Neural cell (in vitro differentiated cells): ENCODE results near the gene SNX30. TPM values are rescaled to one million over a fixed set of nuclear protein-coding genes. Genes with fewer than 3 reads are reported as not detected.

Experiments
- H2AFZ ChIP-seq: fragments of 200-600, 300-800 bp; sonication (generic), shearing (Covaris generic); 2 replicates; pipeline ENCODE4 v1.6.0; 2014; ENCODE audit warnings: low read depth, mild to moderate bottlenecking, antibody characterized with exemption, low read length, moderate library complexity
- H3F3A ChIP-seq: fragments of 200-600 bp; shearing (Covaris generic); 2 replicates; pipeline ENCODE4 v1.6.1; 2016; ENCODE audit warnings: mild to moderate bottlenecking, moderate library complexity, mixed read lengths, antibody characterized with exemption, low read length; ENCODE audit not compliant: insufficient read depth, poor library complexity, severe bottlenecking
- H3K27ac ChIP-seq: fragments of 200-600, 300-800 bp; sonication (generic), shearing (Covaris generic); 2 replicates; pipeline ENCODE4 v1.5.1; 2014; ENCODE audit warnings: mild to moderate bottlenecking, low read length, moderate library complexity
- H3K27me3 ChIP-seq: fragments of 300-800, 200-600 bp; sonication (generic), shearing (Covaris generic); 2 replicates; pipeline ENCODE4 v1.6.0; 2014; ENCODE audit warnings: mild to moderate bottlenecking, low read depth, low read length, moderate library complexity; ENCODE audit not compliant: insufficient read depth
- H3K36me3 ChIP-seq: fragments of 300-800, 200-600 bp; sonication (generic), shearing (Covaris generic); 2 replicates; pipeline ENCODE4 v1.5.1; 2014; ENCODE audit warnings: mild to moderate bottlenecking, antibody characterized with exemption, low read length, moderate library complexity; ENCODE audit not compliant: insufficient read depth
- H3K4me2 ChIP-seq: fragments of 300-800, 200-600 bp; sonication (generic), shearing (Covaris generic); 2 replicates; pipeline ENCODE4 v1.6.0; 2014; ENCODE audit warnings: mild to moderate bottlenecking, low read length
- H3K4me3 ChIP-seq: fragments of 300-800, 200-600 bp; sonication (generic), shearing (Covaris generic); 2 replicates; pipeline ENCODE4 v1.5.1; 2014; ENCODE audit warnings: mild to moderate bottlenecking, low read length, moderate library complexity
- H3K79me2 ChIP-seq: fragments of 200-600 bp; shearing (Covaris generic); replicated peaks from 2 replicates; pipeline ENCODE4 v1.6.0; 2014; ENCODE audit warnings: mild to moderate bottlenecking, low read length, moderate library complexity; ENCODE audit not compliant: insufficient read depth
- H3K9ac ChIP-seq: fragments of 300-800, 200-600 bp; sonication (generic), shearing (Covaris generic); 2 replicates; pipeline ENCODE4 v1.6.1; 2016; ENCODE audit warnings: mild to moderate bottlenecking, low read length, mixed read lengths
- H3K9me2 ChIP-seq: fragments of 200-600 bp; shearing (Covaris generic); 2 replicates; pipeline ENCODE4 v1.6.1; 2016; ENCODE audit warnings: mild to moderate bottlenecking, low read length, mixed read lengths; ENCODE audit not compliant: insufficient read depth
- H3K9me3 ChIP-seq: fragments of 200-600, 300-800 bp; sonication (generic), shearing (Covaris generic); 2 replicates; pipeline ENCODE4 v1.6.1; 2016; ENCODE audit warnings: mild to moderate bottlenecking, mixed run types, low read length, moderate library complexity, mixed read lengths
- H4K20me1 ChIP-seq: fragments of 200-600 bp; shearing (Covaris generic); 2 replicates; pipeline ENCODE4 v1.6.1; 2016; ENCODE audit warnings: mild to moderate bottlenecking, mixed run types; ENCODE audit not compliant: insufficient read depth
- EP300 ChIP-seq: fragments of 450-650 bp; conservative IDR thresholded peaks from 2 replicates; pipeline ENCODE4 v1.6.1; 2014; ENCODE audit warnings: antibody characterized with exemption, mild to moderate bottlenecking, moderate library complexity; ENCODE audit not compliant: poor library complexity, severe bottlenecking
- EZH2 ChIP-seq: fragments of 200-600, 300-800 bp; shearing (Covaris generic), sonication (generic); IDR thresholded peaks from 2 replicates; pipeline ENCODE4 v1.6.1; 2014; ENCODE audit warnings: antibody characterized with exemption, low read length, borderline replicate concordance, mild to moderate bottlenecking; ENCODE audit not compliant: insufficient read depth, poor library complexity, severe bottlenecking
- MXI1 ChIP-seq: fragments of 450-650 bp; conservative IDR thresholded peaks from 2 replicates; pipeline ENCODE4 v1.6.1; 2014; ENCODE audit warnings: antibody characterized with exemption, mild to moderate bottlenecking; ENCODE audit not compliant: poor library complexity, severe bottlenecking
- POLR2AphosphoS5 ChIP-seq: IDR thresholded peaks from 2 replicates; pipeline ENCODE4 v1.6.1; 2012
- RAD21 ChIP-seq: fragments of 450-650 bp; conservative IDR thresholded peaks from 2 replicates; pipeline ENCODE4 v1.6.1; 2014; ENCODE audit warnings: antibody characterized with exemption, mild to moderate bottlenecking, moderate library complexity
- SMC3 ChIP-seq: fragments of 450-650 bp; conservative IDR thresholded peaks from 2 replicates; pipeline ENCODE4 v1.6.1; 2014; ENCODE audit warnings: antibody characterized with exemption, mild to moderate bottlenecking, moderate library complexity; ENCODE audit not compliant: poor library complexity
- TAF1 ChIP-seq: IDR thresholded peaks from 2 replicates; pipeline ENCODE4 v1.6.1; 2012; ENCODE audit warnings: low read depth
- polyA plus RNA-seq: library from polyadenylated mRNA; depleted of rRNA; stranded (reverse); fragments of >200 nt; gene quantifications from 2 replicates; pipeline ENCODE4 v1.2.3, GENCODE V29; 2014
- TF ChIP-seq, protein P1 (sequence below): fragments of 450-650 bp; IDR thresholded peaks from 2 replicates; pipeline ENCODE4 v1.5.1; 2014; ENCODE audit warnings: antibody characterized with exemption, mild to moderate bottlenecking, moderate library complexity; ENCODE audit not compliant: poor library complexity, severe bottlenecking
- TF ChIP-seq, protein P2 (sequence below): IDR thresholded peaks from 2 replicates; pipeline ENCODE4 v1.6.1; 2012; ENCODE audit warnings: borderline replicate concordance

The SNX30 gene
- polyA plus RNA-seq, 1 donor from 2014 or later, result 30.0 TPM

DNA sequence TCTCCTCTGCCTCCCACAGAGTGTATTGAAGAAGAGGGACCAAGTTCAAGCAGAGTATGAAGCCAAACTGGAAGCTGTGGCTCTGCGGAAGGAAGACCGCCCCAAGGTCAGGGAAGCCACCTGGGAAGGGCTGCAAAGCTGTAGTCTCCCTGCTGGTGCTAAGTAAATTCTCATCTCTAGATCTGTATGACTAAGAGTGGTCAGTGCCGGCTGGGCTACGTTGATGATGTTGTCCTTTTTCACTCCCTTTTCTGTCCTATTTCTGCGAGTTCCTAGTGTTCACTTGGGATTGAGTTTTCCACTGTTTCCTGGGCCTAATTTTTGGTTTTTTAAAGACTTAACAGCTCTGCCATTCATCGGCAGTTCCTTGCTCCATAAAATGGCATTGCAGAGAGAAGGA, 100.3 kb downstream of the SNX30 start:
- H3K4me2 ChIP-seq, result no peak overlapping the region
- no peaks in the 10 kb centered on the region for H3K36me3 ChIP-seq
- no peaks in the 10 kb centered on the region for H3K79me2 ChIP-seq
- no peak overlapping the region for H2AFZ ChIP-seq
- no peaks in the 10 kb centered on the region for H3K9me2 ChIP-seq
- no peaks in the 10 kb centered on the region for H3K9me3 ChIP-seq
- TF ChIP-seq TAF1, result no peak
- TF ChIP-seq EP300, result no peak
- TF ChIP-seq EZH2, result no peak
- TF ChIP-seq, protein P1, sequence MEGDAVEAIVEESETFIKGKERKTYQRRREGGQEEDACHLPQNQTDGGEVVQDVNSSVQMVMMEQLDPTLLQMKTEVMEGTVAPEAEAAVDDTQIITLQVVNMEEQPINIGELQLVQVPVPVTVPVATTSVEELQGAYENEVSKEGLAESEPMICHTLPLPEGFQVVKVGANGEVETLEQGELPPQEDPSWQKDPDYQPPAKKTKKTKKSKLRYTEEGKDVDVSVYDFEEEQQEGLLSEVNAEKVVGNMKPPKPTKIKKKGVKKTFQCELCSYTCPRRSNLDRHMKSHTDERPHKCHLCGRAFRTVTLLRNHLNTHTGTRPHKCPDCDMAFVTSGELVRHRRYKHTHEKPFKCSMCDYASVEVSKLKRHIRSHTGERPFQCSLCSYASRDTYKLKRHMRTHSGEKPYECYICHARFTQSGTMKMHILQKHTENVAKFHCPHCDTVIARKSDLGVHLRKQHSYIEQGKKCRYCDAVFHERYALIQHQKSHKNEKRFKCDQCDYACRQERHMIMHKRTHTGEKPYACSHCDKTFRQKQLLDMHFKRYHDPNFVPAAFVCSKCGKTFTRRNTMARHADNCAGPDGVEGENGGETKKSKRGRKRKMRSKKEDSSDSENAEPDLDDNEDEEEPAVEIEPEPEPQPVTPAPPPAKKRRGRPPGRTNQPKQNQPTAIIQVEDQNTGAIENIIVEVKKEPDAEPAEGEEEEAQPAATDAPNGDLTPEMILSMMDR, result no peak
- TF ChIP-seq RAD21, result no peak
- TF ChIP-seq MXI1, result no peak
- TF ChIP-seq, protein P2, sequence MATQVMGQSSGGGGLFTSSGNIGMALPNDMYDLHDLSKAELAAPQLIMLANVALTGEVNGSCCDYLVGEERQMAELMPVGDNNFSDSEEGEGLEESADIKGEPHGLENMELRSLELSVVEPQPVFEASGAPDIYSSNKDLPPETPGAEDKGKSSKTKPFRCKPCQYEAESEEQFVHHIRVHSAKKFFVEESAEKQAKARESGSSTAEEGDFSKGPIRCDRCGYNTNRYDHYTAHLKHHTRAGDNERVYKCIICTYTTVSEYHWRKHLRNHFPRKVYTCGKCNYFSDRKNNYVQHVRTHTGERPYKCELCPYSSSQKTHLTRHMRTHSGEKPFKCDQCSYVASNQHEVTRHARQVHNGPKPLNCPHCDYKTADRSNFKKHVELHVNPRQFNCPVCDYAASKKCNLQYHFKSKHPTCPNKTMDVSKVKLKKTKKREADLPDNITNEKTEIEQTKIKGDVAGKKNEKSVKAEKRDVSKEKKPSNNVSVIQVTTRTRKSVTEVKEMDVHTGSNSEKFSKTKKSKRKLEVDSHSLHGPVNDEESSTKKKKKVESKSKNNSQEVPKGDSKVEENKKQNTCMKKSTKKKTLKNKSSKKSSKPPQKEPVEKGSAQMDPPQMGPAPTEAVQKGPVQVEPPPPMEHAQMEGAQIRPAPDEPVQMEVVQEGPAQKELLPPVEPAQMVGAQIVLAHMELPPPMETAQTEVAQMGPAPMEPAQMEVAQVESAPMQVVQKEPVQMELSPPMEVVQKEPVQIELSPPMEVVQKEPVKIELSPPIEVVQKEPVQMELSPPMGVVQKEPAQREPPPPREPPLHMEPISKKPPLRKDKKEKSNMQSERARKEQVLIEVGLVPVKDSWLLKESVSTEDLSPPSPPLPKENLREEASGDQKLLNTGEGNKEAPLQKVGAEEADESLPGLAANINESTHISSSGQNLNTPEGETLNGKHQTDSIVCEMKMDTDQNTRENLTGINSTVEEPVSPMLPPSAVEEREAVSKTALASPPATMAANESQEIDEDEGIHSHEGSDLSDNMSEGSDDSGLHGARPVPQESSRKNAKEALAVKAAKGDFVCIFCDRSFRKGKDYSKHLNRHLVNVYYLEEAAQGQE, result no peak
- no peak for TF ChIP-seq POLR2AphosphoS5
- no peak overlapping the region for H3K27ac ChIP-seq
- no peak overlapping the region for H3K9ac ChIP-seq
- H3K4me3 ChIP-seq, result no peak overlapping the region
- H3K27me3 ChIP-seq, result no peaks in the 10 kb centered on the region
- H3F3A ChIP-seq, result no peaks in the 10 kb centered on the region
- no peaks in the 10 kb centered on the region for H4K20me1 ChIP-seq

DNA sequence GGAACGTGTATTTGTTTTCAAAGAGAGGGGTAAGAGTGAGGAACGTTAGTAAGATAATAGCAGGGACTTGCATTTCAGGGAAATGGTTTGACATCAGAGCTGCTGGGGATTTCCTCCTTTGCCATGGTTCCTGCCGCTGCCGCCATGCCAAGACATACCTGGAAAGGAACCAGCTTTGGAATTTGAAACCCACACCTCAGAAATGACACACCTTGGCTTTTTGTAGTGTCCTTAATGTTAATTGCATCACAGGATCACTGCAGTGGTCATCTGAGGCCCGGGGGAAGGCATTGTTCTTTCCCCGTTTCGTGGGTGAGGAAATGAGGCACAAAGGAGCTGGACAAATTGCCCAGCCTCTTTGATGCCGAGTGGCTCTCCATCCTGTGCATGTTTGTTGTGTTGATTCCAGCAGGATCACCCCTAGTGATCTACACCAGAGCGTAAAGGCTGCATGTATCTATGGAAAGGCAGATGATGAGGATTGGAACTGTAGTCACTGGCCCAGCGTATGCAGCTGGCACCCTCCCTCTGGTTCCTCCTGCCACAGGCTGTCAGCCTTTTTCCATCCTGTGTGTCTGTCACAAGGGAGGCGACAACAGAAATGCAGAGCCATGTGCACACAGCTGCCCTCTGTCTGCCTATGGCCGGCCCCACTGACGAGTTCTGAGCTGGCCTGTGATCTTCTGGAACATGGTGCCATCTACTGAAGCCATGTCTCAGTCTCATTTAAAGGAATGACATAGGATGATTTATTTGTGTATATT, 102.4 kb downstream of the SNX30 start:
- H3K9ac ChIP-seq, result no peak overlapping the region
- H3K27me3 ChIP-seq, result no peaks in the 10 kb centered on the region

More for the DNA sequence above, 102.4 kb downstream of the SNX30 start:
- no peaks in the 10 kb centered on the region for H3K9me2 ChIP-seq
- H4K20me1 ChIP-seq, result no peaks in the 10 kb centered on the region
- no peak overlapping the region for H3K4me3 ChIP-seq
- no peaks in the 10 kb centered on the region for H3K36me3 ChIP-seq
- H2AFZ ChIP-seq, result no peak overlapping the region
- TF ChIP-seq EZH2 (no peak), EP300 (no peak), MXI1 (no peak), RAD21 (no peak), TAF1 (no peak), POLR2AphosphoS5 (no peak), SMC3 (no peak)
- TF ChIP-seq, protein P1, result no peak
- TF ChIP-seq, protein P2, result no peak
- H3K9me3 ChIP-seq, result no peaks in the 10 kb centered on the region
- no peaks in the 10 kb centered on the region for H3K79me2 ChIP-seq
- no peak overlapping the region for H3K27ac ChIP-seq
- no peak overlapping the region for H3K4me2 ChIP-seq
- H3F3A ChIP-seq, result no peaks in the 10 kb centered on the region
